A673 (cell line): ENCODE data around the gene WDR19. TPM values are rescaled to one million over a fixed set of nuclear protein-coding genes. Genes with fewer than 3 reads are reported as not detected.

ENCODE experiments used
- BruUV-seq: library from RNA; stranded (reverse); fragments of 400-500 nt; replicated peaks from 2 replicates; lab custom pipeline; 2021; lab: Mats Ljungman, UMichigan
- CTCF ChIA-PET: fragments of 300-600 bp; sonication (Branson Sonifier 250); formaldehyde crosslinking; loops from one replicate; lab custom pipeline; 2022; ENCODE audit warnings: antibody characterized with exemption; lab: Charles Lee
- POLR2A ChIA-PET: fragments of 300-600 bp; sonication (Branson Sonifier 250); formaldehyde crosslinking; loops from one replicate; lab custom pipeline; 2022; ENCODE audit warnings: antibody characterized with exemption; ENCODE audit not compliant: low non-redundant PET; lab: Charles Lee
- DNase-seq: peaks from one replicate; pipeline ENCODE4 v3.0.0-alpha.2; 2015; ENCODE audit warnings: low spot score
- H3K27ac ChIP-seq: fragments of 200-600 bp; sonication (generic); 2 replicates; pipeline ENCODE4 v1.5.1; 2016; ENCODE audit warnings: mixed run types, low read depth, mild to moderate bottlenecking, mixed read lengths, antibody characterized with exemption, low read length; ENCODE audit not compliant: poor library complexity, severe bottlenecking
- H3K27me3 ChIP-seq: fragments of 200-600 bp; sonication (generic); replicated peaks from 2 replicates; pipeline ENCODE4 v1.6.1; 2017; ENCODE audit warnings: mixed run types, low read depth, mild to moderate bottlenecking, mixed read lengths, antibody characterized with exemption, low read length; ENCODE audit not compliant: insufficient read depth, poor library complexity
- H3K36me3 ChIP-seq: fragments of 200-600 bp; sonication (generic); 2 replicates; pipeline ENCODE4 v1.6.1; 2016; ENCODE audit warnings: mixed run types, mild to moderate bottlenecking, mixed read lengths, antibody characterized with exemption, low read length; ENCODE audit not compliant: insufficient read depth, poor library complexity, severe bottlenecking
- H3K4me1 ChIP-seq: fragments of 200-600 bp; sonication (generic); 2 replicates; pipeline ENCODE4 v1.6.1; 2017; ENCODE audit warnings: mixed run types, mild to moderate bottlenecking, mixed read lengths, antibody characterized with exemption, low read length; ENCODE audit not compliant: insufficient read depth, poor library complexity, severe bottlenecking
- H3K4me3 ChIP-seq: fragments of 200-600 bp; sonication (generic); 2 replicates; pipeline ENCODE4 v1.5.1; 2016; ENCODE audit warnings: low read depth, mixed run types, mild to moderate bottlenecking, mixed read lengths, low read length; ENCODE audit not compliant: poor library complexity, severe bottlenecking
- H3K9me3 ChIP-seq: fragments of 200-600 bp; sonication (generic); 2 replicates; pipeline ENCODE4 v1.6.1; 2016; ENCODE audit warnings: mixed run types, low read depth, mild to moderate bottlenecking, mixed read lengths, antibody characterized with exemption, low read length; ENCODE audit not compliant: poor library complexity, severe bottlenecking
- CTCF ChIP-seq: fragments of 300-800, 200-600 bp; sonication (generic); conservative IDR thresholded peaks from 2 replicates; pipeline ENCODE4 v1.5.1; 2017; ENCODE audit warnings: low read depth, mild to moderate bottlenecking, antibody characterized with exemption, low read length, moderate library complexity, mixed read lengths
- EZH2 ChIP-seq: fragments of 200-600 bp; sonication (generic); IDR thresholded peaks from 2 replicates; pipeline ENCODE4 v1.6.1; 2017; ENCODE audit warnings: borderline replicate concordance, low read depth, mild to moderate bottlenecking, mixed read lengths, antibody characterized with exemption, low read length; ENCODE audit not compliant: poor library complexity, severe bottlenecking
- intact Hi-C: fragments of 100-400 bp; cut with micrococcal nuclease; formaldehyde crosslinking; loops from one replicate; pipeline ENCODE4 v1.10.0; 2022; ENCODE audit not compliant: unreplicated experiment
- total RNA-seq: library from RNA; stranded (reverse); gene quantifications from 2 replicates; pipeline ENCODE4 v1.2.3, GENCODE V29; 2021

WDR19 gene
- total RNA-seq, 1 experiment from 2014 or later = 33.7 TPM

- Histone ChIP-seq H3K4me1 (no peaks in the 10 kb centered on the region), H3K27me3 (no peaks in the 10 kb centered on the region), H3K27ac (no peak overlapping the region), H3K9me3 (no peaks in the 10 kb centered on the region), H3K36me3 (peaks cover 34% of the 10 kb centered on the region), H3K4me3 (no peak overlapping the region)
- POLR2A ChIA-PET = no interaction called here
- CTCF ChIA-PET = interaction anchor here (0.6 kb wide), 1 partner anchor 34 kb away, joined by 3 read pairs; no protein-coding TSS in a partner anchor
- TF ChIP-seq EZH2 (no peak), CTCF (no peak)
- no peak for DNase-seq
- intact Hi-C loops = no loop called here
- no TSS peak for BruUV-seq
These were observed 22.7 kb downstream of the WDR19 start for GRCh38 chr4:39205000-39205399.

GRCh38 chr4:39205476-39205875 lies 23.1 kb downstream of the WDR19 start:
- CTCF ChIA-PET = no interaction called here
- intact Hi-C loops = no loop called here
- no peak for TF ChIP-seq CTCF
- TF ChIP-seq EZH2 = no peak
- H3K4me1 ChIP-seq = no peaks in the 10 kb centered on the region
- H3K9me3 ChIP-seq = no peaks in the 10 kb centered on the region
- H3K36me3 ChIP-seq = peaks cover 34% of the 10 kb centered on the region
- no peak overlapping the region for H3K4me3 ChIP-seq
- no peak for DNase-seq
- H3K27me3 ChIP-seq = no peaks in the 10 kb centered on the region
- no TSS peak for BruUV-seq
- POLR2A ChIA-PET = no interaction called here
- H3K27ac ChIP-seq = no peak overlapping the region

- intact Hi-C loops = no loop called here
- DNase-seq = no peak
- Histone ChIP-seq H3K36me3 (no peaks in the 10 kb centered on the region), H3K4me1 (no peaks in the 10 kb centered on the region), H3K9me3 (no peaks in the 10 kb centered on the region), H3K27me3 (no peaks in the 10 kb centered on the region), H3K4me3 (no peak overlapping the region), H3K27ac (no peak overlapping the region)
- ChIA-PET CTCF (interaction anchor here (0.7 kb wide), 1 partner anchor 40 kb away, joined by 3 read pairs; no protein-coding TSS in a partner anchor), POLR2A (interaction anchor here (0.6 to 0.7 kb wide), 2 partner anchors 25 to 50 kb away, joined by 3 to 6 read pairs; no protein-coding TSS in a partner anchor)
- BruUV-seq = no TSS peak
- no peak for TF ChIP-seq EZH2
These were observed 45.6 kb downstream of the WDR19 start for GRCh38 chr4:39227906-39228305.

GRCh38 chr4:39228377-39228776 lies 46.0 kb downstream of the WDR19 start:
- no peaks in the 10 kb centered on the region for H3K4me1 ChIP-seq
- H3K9me3 ChIP-seq = no peaks in the 10 kb centered on the region
- no peak for DNase-seq
- POLR2A ChIA-PET = interaction anchor here (0.7 kb wide), 1 partner anchor 25 kb away, joined by 6 read pairs; no protein-coding TSS in a partner anchor
- no peak for TF ChIP-seq EZH2
- TF ChIP-seq CTCF = no peak
- intact Hi-C loops = no loop called here
- no peak overlapping the region for H3K27ac ChIP-seq
- CTCF ChIA-PET = no interaction called here
- BruUV-seq = no TSS peak
- no peaks in the 10 kb centered on the region for H3K36me3 ChIP-seq
- H3K27me3 ChIP-seq = no peaks in the 10 kb centered on the region
- no peak overlapping the region for H3K4me3 ChIP-seq
